IMR-90 (cell line): ENCODE data around the gene CDC45. TPM values are rescaled to one million over a fixed set of nuclear protein-coding genes. Genes with fewer than 3 reads are reported as not detected.

Experiments
- ATAC-seq: fragments of 200-7000 bp; cut with Tn5 transposase; 2 replicates; pipeline ENCODE4 v1.9.1; 2020; ENCODE audit warnings: low read depth, mild to moderate bottlenecking, moderate library complexity
- BruUV-seq: library from RNA; stranded (reverse); fragments of 400-500 nt; replicated peaks from 2 replicates; lab custom pipeline; 2021; lab: Mats Ljungman, UMichigan
- CTCF ChIA-PET: fragments of 300-600 bp; formaldehyde crosslinking; extraction: SDS; loops from one replicate; lab custom pipeline; 2021; ENCODE audit warnings: antibody characterized with exemption; lab: Yijun Ruan, JAX
- POLR2A ChIA-PET: fragments of 300-600 bp; sonication (Branson Sonifier 250); formaldehyde crosslinking; loops from one replicate; lab custom pipeline; 2022; ENCODE audit warnings: antibody characterized with exemption; ENCODE audit not compliant: unreplicated experiment; lab: Charles Lee
- DNase-seq: peaks from one replicate; pipeline ENCODE4 v3.0.0; 2013
- H2AFZ ChIP-seq: replicated peaks from 2 replicates; pipeline ENCODE3; 2013; ENCODE audit warnings: low read length, mild to moderate bottlenecking; ENCODE audit not compliant: poor library complexity
- H2AK5ac ChIP-seq: 2 replicates; pipeline ENCODE4 v1.6.1; 2013; ENCODE audit warnings: low read depth, low read length, inconsistent platforms
- H2AK9ac ChIP-seq: replicated peaks from 2 replicates; pipeline ENCODE3; 2013; ENCODE audit warnings: mild to moderate bottlenecking, low read depth, low read length, moderate library complexity; ENCODE audit not compliant: poor library complexity
- H2BK120ac ChIP-seq: 2 replicates; pipeline ENCODE4 v1.6.1; 2013; ENCODE audit warnings: low read depth, low read length, inconsistent platforms
- H2BK15ac ChIP-seq: 3 replicates; pipeline ENCODE4 v1.6.1; 2013; ENCODE audit warnings: low read depth, low read length, inconsistent platforms
- H2BK20ac ChIP-seq: 2 replicates; pipeline ENCODE4 v1.6.1; 2013; ENCODE audit warnings: low read depth, mild to moderate bottlenecking, inconsistent platforms, low read length, moderate library complexity
- H2BK5ac ChIP-seq: 2 replicates; pipeline ENCODE4 v1.6.1; 2013; ENCODE audit warnings: mild to moderate bottlenecking, low read depth, low read length, inconsistent platforms; ENCODE audit not compliant: poor library complexity, severe bottlenecking
- H3K14ac ChIP-seq: replicated peaks from 2 replicates; pipeline ENCODE4 v1.6.1; 2013; ENCODE audit warnings: low read depth, low read length, inconsistent platforms
- H3K18ac ChIP-seq: 2 replicates; pipeline ENCODE4 v1.6.1; 2013; ENCODE audit warnings: low read depth, low read length, control low read depth
- H3K23ac ChIP-seq: 2 replicates; pipeline ENCODE4 v1.6.1; 2013; ENCODE audit warnings: low read depth, low read length, inconsistent platforms
- H3K27ac ChIP-seq: 2 replicates; pipeline ENCODE4 v1.5.1; 2013; ENCODE audit warnings: mild to moderate bottlenecking, control low read depth, low read length; ENCODE audit not compliant: insufficient read depth
- H3K27me3 ChIP-seq: 2 replicates; pipeline ENCODE4 v1.6.1; 2013; ENCODE audit warnings: low read length; ENCODE audit not compliant: control insufficient read depth, insufficient read depth
- H3K36me3 ChIP-seq: 2 replicates; pipeline ENCODE4 v1.6.1; 2013; ENCODE audit warnings: low read length, mixed read lengths; ENCODE audit not compliant: control insufficient read depth, insufficient read depth
- H3K4ac ChIP-seq: 2 replicates; pipeline ENCODE4 v1.6.1; 2013; ENCODE audit warnings: low read depth, low read length, inconsistent platforms
- H3K4me1 ChIP-seq: 2 replicates; pipeline ENCODE4 v1.6.1; 2013; ENCODE audit warnings: low read length, mixed read lengths; ENCODE audit not compliant: control insufficient read depth, insufficient read depth
- H3K4me2 ChIP-seq: 2 replicates; pipeline ENCODE4 v1.6.1; 2013; ENCODE audit warnings: low read depth, mild to moderate bottlenecking, control low read depth, low read length, moderate library complexity
- H3K4me3 ChIP-seq: 2 replicates; pipeline ENCODE4 v1.5.1; 2013; ENCODE audit warnings: low read depth, mild to moderate bottlenecking, control low read depth, low read length, moderate library complexity; ENCODE audit not compliant: insufficient read depth
- H3K56ac ChIP-seq: 2 replicates; pipeline ENCODE4 v1.6.1; 2013; ENCODE audit warnings: low read length, inconsistent platforms; ENCODE audit not compliant: insufficient read depth; ENCODE audit errors: extremely low read depth
- H3K79me1 ChIP-seq, 2 experiments: 2 replicates each; pipeline ENCODE4 v1.6.1; 2013; ENCODE audit warnings: low read length in 2 of 2, inconsistent platforms in 1 of 2, low read depth in 1 of 2
- H3K9ac ChIP-seq: 2 replicates; pipeline ENCODE4 v1.6.1; 2013; ENCODE audit warnings: low read depth, low read length, control low read depth
- H3K9me1 ChIP-seq: 2 replicates; pipeline ENCODE4 v1.6.1; 2013; ENCODE audit warnings: low read length, inconsistent platforms; ENCODE audit not compliant: insufficient read depth
- H3K9me3 ChIP-seq: 2 replicates; pipeline ENCODE4 v1.6.1; 2013; ENCODE audit warnings: low read length; ENCODE audit not compliant: control insufficient read depth, insufficient read depth
- H4K20me1 ChIP-seq: 2 replicates; pipeline ENCODE4 v1.6.1; 2013; ENCODE audit warnings: low read length, inconsistent platforms; ENCODE audit not compliant: insufficient read depth
- H4K5ac ChIP-seq: 2 replicates; pipeline ENCODE4 v1.6.1; 2013; ENCODE audit warnings: mild to moderate bottlenecking, low read depth, low read length, control low read depth
- H4K8ac ChIP-seq, 2 experiments: 2 replicates each; pipeline ENCODE4 v1.6.1; 2013; ENCODE audit warnings: low read depth in 2 of 2, low read length in 2 of 2, control low read depth in 1 of 2, inconsistent platforms in 1 of 2
- H4K91ac ChIP-seq: 2 replicates; pipeline ENCODE4 v1.6.1; 2013; ENCODE audit warnings: low read depth, low read length, inconsistent platforms; ENCODE audit not compliant: insufficient read depth
- CEBPB ChIP-seq: IDR thresholded peaks from 2 replicates; pipeline ENCODE4 v1.6.1; 2012; ENCODE audit warnings: low read depth, low read length, improper control_type of control experiment
- CHD1 ChIP-seq: IDR thresholded peaks from 2 replicates; pipeline ENCODE4 v1.6.1; 2012; ENCODE audit warnings: low read depth, low read length, improper control_type of control experiment
- RCOR1 ChIP-seq: IDR thresholded peaks from 2 replicates; pipeline ENCODE4 v1.6.1; 2012; ENCODE audit warnings: mild to moderate bottlenecking, low read length, improper control_type of control experiment; ENCODE audit not compliant: insufficient replicate concordance
- RFX5 ChIP-seq: IDR thresholded peaks from 2 replicates; pipeline ENCODE4 v1.8.0; 2012; ENCODE audit warnings: low read depth, mild to moderate bottlenecking, low read length, moderate library complexity
- WGBS, 2 experiments: methylation state at CpG; one replicate each; pipeline versions ENCODE4 v1.1.5 to v1.1.7; 2013; ENCODE audit warnings: missing lambda C conversion rate in 2 of 2; ENCODE audit not compliant: insufficient read length in 1 of 2; ENCODE audit errors: extremely low coverage in 2 of 2; 5-methylcytosine and 5-hydroxymethylcytosine counted together
- dilution Hi-C: fragments of 300-500 bp; cut with HindIII; formaldehyde crosslinking; loops from one replicate; pipeline ENCODE4 v1.14.3; 2018; ENCODE audit warnings: low sequenced_read_pairs; ENCODE audit not compliant: unreplicated experiment
- in situ Hi-C: fragments of 300-500 bp; cut with MboI; formaldehyde crosslinking; loops from 3 replicates; pipeline ENCODE4 v1.14.3; 2019; ENCODE audit warnings: low sequenced_read_pairs, inconsistent platforms, mixed read lengths
- intact Hi-C: fragments of 100-400 bp; cut with micrococcal nuclease; formaldehyde crosslinking; loops from 2 replicates; pipeline ENCODE4 v1.10.0; 2022
- polyA plus RNA-seq, 3 experiments: library from polyadenylated mRNA; depleted of rRNA; stranded (reverse); fragments of >200 nt; gene quantifications; 2 replicates each; pipeline ENCODE4 v1.2.3, GENCODE V29; 2012; ENCODE audit warnings: low replicate concordance in 1 of 3
- total RNA-seq: library from RNA; depleted of rRNA; stranded (reverse); fragments of >200 nt; gene quantifications from 2 replicates; pipeline ENCODE4 v1.2.3, GENCODE V29; 2012

The CDC45 gene
- total and polyA plus RNA-seq, 2 of the 4 experiments (the other 2 are of a cell fraction) = 22.7 to 44.6 TPM

DNA sequence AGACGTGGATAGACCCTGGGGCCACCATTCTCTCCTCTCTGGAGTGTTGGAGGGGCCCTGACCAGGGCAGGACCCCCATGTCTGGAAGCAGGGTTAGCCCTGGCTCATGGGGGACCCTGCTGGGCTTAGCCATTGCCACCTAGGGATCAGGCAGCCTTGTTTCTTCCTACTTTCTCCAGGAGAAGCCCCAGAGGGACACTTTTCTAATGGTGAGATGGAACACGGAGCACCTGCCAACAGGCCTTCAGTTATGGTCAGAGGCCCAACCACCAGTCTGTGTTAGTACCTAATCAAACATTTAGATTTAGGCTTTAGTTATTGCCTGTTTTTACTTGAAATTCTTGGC is 30.3 kb upstream of the CDC45 start:
- ChIA-PET POLR2A (no interaction called here), CTCF (no interaction called here)
- Histone ChIP-seq H3K27ac (no peak overlapping the region), H2AK5ac (no peak overlapping the region), H3K23ac (no peak overlapping the region), H4K91ac (no peak overlapping the region), H3K9ac (no peak overlapping the region), H4K5ac (no peak overlapping the region), H3K4me3 (no peak overlapping the region), H2BK120ac (no peak overlapping the region), H3K79me1 (peaks cover 17 to 25% of the 10 kb centered on the region in 2 experiments; a peak in 3 of 4 replicates), H3K36me3 (peaks cover 30% of the 10 kb centered on the region), H4K8ac (no peak overlapping the region), H3K18ac (no peak overlapping the region), H2AFZ (no peak overlapping the region), H3K9me3 (no peaks in the 10 kb centered on the region), H3K27me3 (no peaks in the 10 kb centered on the region), H3K4me1 (peaks cover 9% of the 10 kb centered on the region), H4K20me1 (no peaks in the 10 kb centered on the region), H3K14ac (no peak overlapping the region), H2BK20ac (no peak overlapping the region), H3K4ac (no peak overlapping the region), H2BK5ac (no peak overlapping the region), H3K9me1 (peaks cover 10% of the 10 kb centered on the region), H2BK15ac (no peak overlapping the region), H3K4me2 (no peak overlapping the region), H2AK9ac (no peak overlapping the region), H3K56ac (no peak overlapping the region)
- DNase-seq (no peak), ATAC-seq (no peak)
- TF ChIP-seq RFX5 (no peak), CEBPB (no peak), RCOR1 (no peak), CHD1 (no peak)
- in situ Hi-C loops (loop anchor here (10.0 kb wide), 1 partner anchor 65 kb away; no protein-coding TSS in a partner anchor), dilution Hi-C loops (no loop called here), intact Hi-C loops (no loop called here)
- 80% methylated on average over 1 of the region's 2 CpGs; no CpG with 5 or more reads in 1 of the 2 experiments for WGBS, 2 experiments
- no TSS peak for BruUV-seq
